Measurements from ENCODE around the gene ZFR. TPM values are rescaled to one million over a fixed set of nuclear protein-coding genes. Genes with fewer than 3 reads are reported as not detected.

The ZFR gene
- total RNA-seq, 1 donor = 118 TPM

DNA sequence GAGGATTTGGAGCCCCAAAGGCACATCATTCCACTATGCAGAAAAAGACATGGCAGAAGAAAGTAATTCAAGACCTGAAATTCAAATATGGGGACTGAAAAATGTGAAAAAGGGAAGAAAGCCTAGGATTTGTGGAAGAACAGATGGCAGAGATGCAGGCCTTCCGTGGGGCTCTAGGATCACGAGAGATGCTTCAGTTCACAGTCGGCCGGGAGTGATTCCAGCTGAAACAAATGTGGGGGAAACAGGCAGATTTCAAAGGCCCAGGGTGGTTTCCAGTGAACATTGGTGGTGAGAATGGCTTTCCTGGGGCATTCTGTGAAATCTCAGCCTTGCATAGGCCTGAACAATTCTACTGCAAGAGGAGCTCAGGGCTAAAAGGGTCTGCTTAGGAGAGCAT is 34.6 kb upstream of the ZFR start:
- H3K4me3 ChIP-seq (ENCODE audit: low read depth, low read length) = no peak overlapping the region
- TF ChIP-seq CTCF (IDR thresholded peaks at IDR 0.05; ENCODE audit: insufficient read depth, low read length) = no peak
- DNase-seq (ENCODE audit: low read depth) = no peak

GRCh38 chr5:32476891-32477290 is 32.4 kb upstream of the ZFR start:
- DNase-seq (ENCODE audit: low read depth) = no peak
- H3K4me3 ChIP-seq (ENCODE audit: low read depth, low read length) = no peak overlapping the region
- no peak for TF ChIP-seq CTCF (IDR thresholded peaks at IDR 0.05; ENCODE audit: insufficient read depth, low read length)

DNA sequence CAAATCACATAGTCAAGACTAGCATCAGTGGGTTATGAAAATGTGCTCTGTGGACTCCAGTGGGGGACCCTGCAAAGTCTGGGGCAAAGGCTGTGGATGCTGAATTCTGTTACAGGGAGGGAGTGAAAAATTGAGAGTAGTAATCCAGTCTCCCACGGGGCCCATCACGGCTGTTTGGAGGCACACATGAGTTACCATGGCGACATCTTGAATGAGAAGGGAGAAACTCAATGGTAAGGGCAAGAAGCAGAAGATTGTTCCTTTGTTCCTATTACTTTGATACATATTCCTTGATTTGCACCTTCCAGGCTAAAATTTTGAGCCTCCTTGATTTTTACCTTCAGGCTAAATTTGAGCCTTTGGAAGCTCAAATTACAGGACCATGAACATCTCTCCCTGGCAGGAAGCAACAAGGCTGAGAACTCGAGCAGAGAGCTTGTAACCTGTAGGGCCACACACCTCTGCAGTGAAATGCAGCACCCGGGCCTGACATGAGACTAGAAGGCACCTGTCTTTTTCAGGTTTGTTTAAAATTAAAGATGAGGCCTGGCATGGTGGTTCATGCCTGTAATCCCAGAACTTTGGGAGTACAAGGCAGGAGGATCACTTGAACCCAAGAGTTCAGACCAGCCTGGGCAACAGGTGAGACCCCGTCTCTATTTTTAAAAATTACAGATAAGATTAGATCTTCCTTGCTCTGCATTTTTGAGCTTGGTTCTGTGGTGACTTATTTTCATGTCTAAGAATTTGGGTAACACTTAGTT is 31.0 kb upstream of the ZFR start:
- no peak for DNase-seq (ENCODE audit: low read depth)
- no peak for TF ChIP-seq CTCF (IDR thresholded peaks at IDR 0.05; ENCODE audit: insufficient read depth, low read length)
- H3K4me3 ChIP-seq (ENCODE audit: low read depth, low read length) = no peak overlapping the region

- no peak for DNase-seq (ENCODE audit: low read depth)
- no peak overlapping the region for H3K4me3 ChIP-seq (ENCODE audit: low read depth, low read length)
- no peak for TF ChIP-seq CTCF (IDR thresholded peaks at IDR 0.05; ENCODE audit: insufficient read depth, low read length)
Observed at GRCh38 chr5:32474209-32474854, 29.8 kb upstream of the ZFR start.

DNA sequence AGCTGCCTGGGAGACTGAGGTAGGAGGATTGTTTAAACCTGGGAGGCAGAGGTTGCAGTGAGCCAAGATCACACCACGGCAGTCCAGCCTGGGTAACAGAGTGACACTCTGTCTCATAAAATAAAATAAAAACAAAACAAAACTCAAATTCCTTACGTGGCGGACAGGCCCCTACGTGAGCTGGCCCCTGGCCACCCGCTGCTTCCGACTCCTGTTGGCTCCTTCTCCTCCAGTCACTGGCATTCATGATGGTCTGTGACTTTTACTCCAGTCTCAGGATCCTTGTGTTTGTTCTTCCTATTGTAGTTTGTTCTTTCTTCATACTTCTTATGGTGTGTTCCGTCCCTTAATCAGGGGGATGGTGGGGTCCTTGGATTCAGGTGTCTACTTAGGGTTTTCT is 28.5 kb upstream of the ZFR start:
- H3K4me3 ChIP-seq (ENCODE audit: low read depth, low read length) = no peak overlapping the region
- DNase-seq (ENCODE audit: low read depth) = no peak
- no peak for TF ChIP-seq CTCF (IDR thresholded peaks at IDR 0.05; ENCODE audit: insufficient read depth, low read length)

DNA sequence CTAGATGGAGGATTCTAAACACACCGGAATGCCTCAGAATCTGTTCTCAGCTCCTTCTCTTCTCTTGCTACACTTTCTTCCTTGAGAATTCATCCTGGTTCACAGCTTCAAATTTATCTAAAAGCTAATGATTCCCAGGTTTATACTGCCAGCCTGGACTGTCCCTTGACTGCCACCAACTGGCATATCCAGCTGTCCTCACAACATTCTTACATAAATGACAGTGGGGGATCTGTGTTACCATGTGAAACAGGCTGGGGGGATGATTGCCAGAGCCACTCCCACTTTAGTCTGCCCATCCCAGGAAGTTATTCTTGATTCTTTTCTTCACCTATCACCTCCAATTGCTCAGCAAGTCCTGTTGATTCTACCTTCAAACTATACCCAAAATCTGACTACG is 27.2 kb upstream of the ZFR start:
- no peak for DNase-seq (ENCODE audit: low read depth)
- no peak overlapping the region for H3K4me3 ChIP-seq (ENCODE audit: low read depth, low read length)
- no peak for TF ChIP-seq CTCF (IDR thresholded peaks at IDR 0.05; ENCODE audit: insufficient read depth, low read length)
